OCI-LY7 (cell line): ENCODE data around the gene CD2BP2. TPM values are rescaled to one million over a fixed set of nuclear protein-coding genes. Genes with fewer than 3 reads are reported as not detected.
"Not testable (repeated sequence)": the region's sequence is repeated elsewhere in the genome, so short reads cannot be mapped to it uniquely, and the experiment has no call there.

Source experiments
- BruUV-seq: library from RNA; stranded (reverse); fragments of 400-500 nt; replicated peaks from 2 replicates; lab custom pipeline; 2021; lab: Mats Ljungman, UMichigan
- CTCF ChIA-PET: fragments of 300-600 bp; sonication (Branson Sonifier 250); formaldehyde crosslinking; loops from one replicate; lab custom pipeline; 2022; ENCODE audit warnings: antibody characterized with exemption; ENCODE audit not compliant: unreplicated experiment; lab: Charles Lee
- POLR2A ChIA-PET: fragments of 300-600 bp; sonication (Branson Sonifier 250); formaldehyde crosslinking; loops from one replicate; lab custom pipeline; 2022; ENCODE audit warnings: antibody characterized with exemption; lab: Charles Lee
- DNase-seq: peaks from one replicate; pipeline ENCODE4 v3.0.0-alpha.2; 2015; ENCODE audit warnings: low spot score
- H2AFZ ChIP-seq: fragments of 200-600 bp; sonication (generic), shearing (Covaris generic); 2 replicates; pipeline ENCODE4 v1.6.1; 2014; ENCODE audit warnings: mild to moderate bottlenecking, antibody characterized with exemption, low read length, moderate library complexity
- H3K27ac ChIP-seq: fragments of 200-600 bp; sonication (generic); 2 replicates; pipeline ENCODE4 v1.5.1; 2014; ENCODE audit warnings: mixed run types, low read depth, mild to moderate bottlenecking, moderate library complexity, low read length, inconsistent platforms; ENCODE audit not compliant: poor library complexity, severe bottlenecking
- H3K36me3 ChIP-seq: fragments of 200-600 bp; sonication (generic); 2 replicates; pipeline ENCODE4 v1.6.1; 2014; ENCODE audit warnings: mild to moderate bottlenecking, antibody characterized with exemption, low read length, moderate library complexity, mixed read lengths; ENCODE audit not compliant: insufficient read depth
- H3K4me1 ChIP-seq: fragments of 200-600 bp; sonication (generic); 2 replicates; pipeline ENCODE4 v1.5.1; 2014; ENCODE audit warnings: mild to moderate bottlenecking, low read length; ENCODE audit not compliant: insufficient read depth, poor library complexity, severe bottlenecking
- H3K4me2 ChIP-seq: fragments of 200-600 bp; sonication (generic); 2 replicates; pipeline ENCODE4 v1.6.1; 2014; ENCODE audit warnings: mild to moderate bottlenecking, low read length
- H3K4me3 ChIP-seq: fragments of 200-600 bp; sonication (generic); 2 replicates; pipeline ENCODE4 v1.5.1; 2014; ENCODE audit warnings: mild to moderate bottlenecking, low read depth, low read length; ENCODE audit not compliant: poor library complexity, severe bottlenecking
- H3K79me2 ChIP-seq: fragments of 200-600 bp; sonication (generic); 2 replicates; pipeline ENCODE4 v1.6.1; 2016; ENCODE audit warnings: low read depth, mild to moderate bottlenecking, low read length, moderate library complexity, mixed read lengths; ENCODE audit not compliant: insufficient read depth
- H3K9me2 ChIP-seq: fragments of 200-600 bp; sonication (generic); 2 replicates; pipeline ENCODE4 v1.6.1; 2016; ENCODE audit warnings: mild to moderate bottlenecking, low read length, mixed read lengths; ENCODE audit not compliant: insufficient read depth
- H3K9me3 ChIP-seq: fragments of 200-600 bp; sonication (generic); 2 replicates; pipeline ENCODE4 v1.6.1; 2014; ENCODE audit warnings: mild to moderate bottlenecking, mixed run types, low read length, mixed read lengths
- H4K20me1 ChIP-seq: fragments of 200-600 bp; sonication (generic); 2 replicates; pipeline ENCODE4 v1.6.1; 2014; ENCODE audit warnings: mild to moderate bottlenecking, antibody characterized with exemption, low read length, moderate library complexity, mixed read lengths; ENCODE audit not compliant: insufficient read depth
- EZH2phosphoT487 ChIP-seq: fragments of 200-600 bp; sonication (generic); IDR thresholded peaks from 2 replicates; pipeline ENCODE4 v1.6.1; 2018; ENCODE audit warnings: low read depth, borderline replicate concordance, mild to moderate bottlenecking, mixed run types, antibody characterized with exemption, low read length, moderate library complexity, mixed read lengths
- intact Hi-C: fragments of 100-400 bp; cut with micrococcal nuclease; formaldehyde crosslinking; loops from one replicate; pipeline ENCODE4 v1.10.0; 2022; ENCODE audit not compliant: unreplicated experiment
- total RNA-seq, 2 experiments: library from RNA; depleted of rRNA in 1 of 2; stranded (reverse); fragments of >200 nt in 1 of 2; shearing (Covaris generic) in 1 of 2; gene quantifications; 2 replicates each; pipeline ENCODE4 v1.2.3, GENCODE V29; 2014 to 2022
- TF ChIP-seq, protein P1 (sequence below): fragments of 200-600 bp; sonication (generic); conservative IDR thresholded peaks from 2 replicates; pipeline ENCODE4 v1.5.1; 2014; ENCODE audit warnings: mild to moderate bottlenecking, antibody characterized with exemption, low read length, moderate library complexity, mixed read lengths

CD2BP2 gene
- total RNA-seq, 2 experiments from 2014 or later, result 69.2 to 111 TPM

DNA sequence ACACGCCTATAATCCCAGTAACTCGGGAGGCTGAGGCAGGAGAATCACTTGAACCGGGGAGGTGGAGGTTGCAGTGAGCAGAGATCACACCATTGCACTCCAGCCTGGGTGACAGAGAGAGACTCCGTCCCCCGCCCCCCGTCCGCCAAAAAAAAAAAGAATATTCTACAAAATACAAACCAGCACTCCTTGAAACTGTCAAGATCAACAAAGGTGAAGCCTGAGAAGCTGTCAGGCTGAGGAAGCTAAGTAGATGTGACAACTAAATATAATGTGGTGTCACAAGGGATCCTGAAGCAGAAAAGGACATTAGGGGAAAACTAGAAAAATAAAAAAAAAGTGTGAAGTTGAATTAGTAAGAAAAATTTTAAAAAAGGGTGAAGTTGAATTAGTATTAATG lies 6.2 kb downstream of the CD2BP2 start:
- Histone ChIP-seq H3K4me3 (peak overlapping the region; percentile 56), H3K79me2 (peaks cover 35% of the 10 kb centered on the region), H3K4me1 (peaks cover 98% of the 10 kb centered on the region), H4K20me1 (no peaks in the 10 kb centered on the region), H3K4me2 (peak overlapping the region; percentile 72), H3K36me3 (peaks cover 51% of the 10 kb centered on the region), H2AFZ (no peak overlapping the region), H3K27ac (peak overlapping the region; percentile 98), H3K9me2 (no peaks in the 10 kb centered on the region), H3K9me3 (no peaks in the 10 kb centered on the region)
- BruUV-seq, result no TSS peak
- TF ChIP-seq, protein P1, sequence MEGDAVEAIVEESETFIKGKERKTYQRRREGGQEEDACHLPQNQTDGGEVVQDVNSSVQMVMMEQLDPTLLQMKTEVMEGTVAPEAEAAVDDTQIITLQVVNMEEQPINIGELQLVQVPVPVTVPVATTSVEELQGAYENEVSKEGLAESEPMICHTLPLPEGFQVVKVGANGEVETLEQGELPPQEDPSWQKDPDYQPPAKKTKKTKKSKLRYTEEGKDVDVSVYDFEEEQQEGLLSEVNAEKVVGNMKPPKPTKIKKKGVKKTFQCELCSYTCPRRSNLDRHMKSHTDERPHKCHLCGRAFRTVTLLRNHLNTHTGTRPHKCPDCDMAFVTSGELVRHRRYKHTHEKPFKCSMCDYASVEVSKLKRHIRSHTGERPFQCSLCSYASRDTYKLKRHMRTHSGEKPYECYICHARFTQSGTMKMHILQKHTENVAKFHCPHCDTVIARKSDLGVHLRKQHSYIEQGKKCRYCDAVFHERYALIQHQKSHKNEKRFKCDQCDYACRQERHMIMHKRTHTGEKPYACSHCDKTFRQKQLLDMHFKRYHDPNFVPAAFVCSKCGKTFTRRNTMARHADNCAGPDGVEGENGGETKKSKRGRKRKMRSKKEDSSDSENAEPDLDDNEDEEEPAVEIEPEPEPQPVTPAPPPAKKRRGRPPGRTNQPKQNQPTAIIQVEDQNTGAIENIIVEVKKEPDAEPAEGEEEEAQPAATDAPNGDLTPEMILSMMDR, result no peak
- TF ChIP-seq EZH2phosphoT487, result no peak
- intact Hi-C loops, result no loop called here
- ChIA-PET CTCF (no interaction called here), POLR2A (interaction anchor here (0.6 to 4.5 kb wide), 2 partner anchors 22 to 82 kb away, joined by 3 to 21 read pairs; partner anchors contain the start of gene TBC1D10B)
- DNase-seq, result peak; percentile 50

DNA sequence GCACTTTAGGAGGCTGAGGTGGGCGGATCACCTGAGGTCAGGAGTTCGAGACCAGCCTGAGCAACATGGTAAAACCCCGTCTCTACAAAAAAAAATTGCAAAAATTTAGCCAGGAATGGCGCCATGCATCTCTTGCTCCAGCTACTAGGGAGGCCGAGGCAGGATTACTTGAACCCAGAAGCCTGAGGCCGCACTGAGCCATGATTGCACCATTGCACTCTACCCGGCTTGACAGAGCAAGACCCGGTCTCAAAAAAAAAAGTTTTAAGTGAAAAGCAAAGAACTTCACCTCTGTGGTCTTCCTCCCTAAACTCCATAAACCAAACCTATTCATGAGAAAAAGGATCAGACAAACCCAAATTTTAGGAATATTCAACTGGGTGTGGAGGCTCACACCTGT lies 7.0 kb downstream of the CD2BP2 start:
- CTCF ChIA-PET, result no interaction called here
- intact Hi-C loops, result no loop called here
- peaks cover 94% of the 10 kb centered on the region for H3K4me1 ChIP-seq

DNA sequence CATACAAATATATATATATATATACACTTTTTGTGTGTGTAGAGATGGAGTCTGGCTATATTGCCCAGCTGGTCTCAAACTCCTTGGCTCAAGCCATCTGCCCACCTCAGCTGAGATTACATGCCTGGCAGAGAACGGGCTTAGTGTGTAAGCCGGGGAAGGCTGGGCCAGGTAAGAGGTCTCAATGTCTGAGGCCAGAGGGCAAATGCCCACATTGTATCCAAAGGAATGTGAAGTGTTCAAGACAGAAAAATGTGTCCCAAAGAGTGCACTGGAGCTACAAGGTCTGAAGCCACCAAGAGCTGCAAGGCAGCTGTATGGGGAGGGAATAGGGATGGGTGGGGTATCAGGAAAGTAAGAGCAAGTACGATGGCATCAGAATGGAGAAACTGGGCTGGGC lies 8.8 kb downstream of the CD2BP2 start:
- intact Hi-C loops, result no loop called here
- Histone ChIP-seq H3K36me3 (peaks cover 27% of the 10 kb centered on the region; the same call in 1 of the 2 replicates), H2AFZ (no peak overlapping the region), H4K20me1 (no peaks in the 10 kb centered on the region), H3K27ac (peak overlapping the region; percentile 18), H3K9me3 (no peaks in the 10 kb centered on the region), H3K4me2 (no peak overlapping the region), H3K4me1 (peaks cover 76% of the 10 kb centered on the region), H3K79me2 (peaks cover 30% of the 10 kb centered on the region), H3K4me3 (no peak overlapping the region), H3K9me2 (no peaks in the 10 kb centered on the region)
- ChIA-PET CTCF (no interaction called here), POLR2A (interaction anchor here (0.8 to 1.1 kb wide), 3 partner anchors 24 to 63 kb away, joined by 3 to 5 read pairs (median 3); partner anchors contain the start of gene TBC1D10B)
- BruUV-seq, result no TSS peak
- no peak for DNase-seq
- TF ChIP-seq, protein P1, result no peak
- no peak for TF ChIP-seq EZH2phosphoT487

More for the DNA sequence above, 7.0 kb downstream of the CD2BP2 start:
- H3K9me2 ChIP-seq, result no peaks in the 10 kb centered on the region
- H3K4me2 ChIP-seq, result peak overlapping the region; percentile 34
- peaks cover 43% of the 10 kb centered on the region for H3K36me3 ChIP-seq
- peaks cover 29% of the 10 kb centered on the region; the same call in 1 of the 2 replicates for H3K79me2 ChIP-seq
- no TSS peak for BruUV-seq
- no peaks in the 10 kb centered on the region for H3K9me3 ChIP-seq
- H4K20me1 ChIP-seq, result no peaks in the 10 kb centered on the region
- H3K27ac ChIP-seq, result peak overlapping the region; percentile 98
- no peak for DNase-seq
- no peak overlapping the region for H3K4me3 ChIP-seq
- no peak for TF ChIP-seq EZH2phosphoT487
- TF ChIP-seq, protein P1, result no peak
- POLR2A ChIA-PET, result no interaction called here
- H2AFZ ChIP-seq, result no peak overlapping the region

GRCh38 chr16:30343491-30343820 lies 11.7 kb downstream of the CD2BP2 start:
- intact Hi-C loops, result loop anchor here (2.0 kb wide), 1 partner anchor 27 kb away; the partner anchor contains the start of gene TBC1D10B
- POLR2A ChIA-PET, result interaction anchor here (0.7 to 3.4 kb wide), 3 partner anchors 11 to 441 kb away, joined by 4 to 18 read pairs (median 4); partner anchors contain the start of gene CD2BP2
- BruUV-seq, H3K9me2 ChIP-seq, H3K9me3 ChIP-seq, H4K20me1 ChIP-seq, H2AFZ ChIP-seq: not testable (repeated sequence)
- H3K4me3 ChIP-seq, result peak overlapping the region; percentile 82
- H3K79me2 ChIP-seq, result peaks cover 56% of the 10 kb centered on the region
- H3K27ac ChIP-seq, result peak overlapping the region; percentile 92
- peak overlapping the region; percentile 90 for H3K4me2 ChIP-seq
- peak; percentile 86 for DNase-seq
- H3K36me3 ChIP-seq, result peaks cover 38% of the 10 kb centered on the region
- peaks cover 52% of the 10 kb centered on the region for H3K4me1 ChIP-seq
- CTCF ChIA-PET, result interaction anchor here (1.1 kb wide), 1 partner anchor 27 kb away, joined by 3 read pairs; no protein-coding TSS in a partner anchor
